ENCODE results near the gene CCNJL. TPM values are rescaled to one million over a fixed set of nuclear protein-coding genes. Genes with fewer than 3 reads are reported as not detected.

CCNJL gene
- total and polyA plus RNA-seq, 2 experiments from 2014 or later, result 8.1 to 10.8 TPM

GRCh38 chr5:160357394-160357793 is 45.0 kb upstream of the CCNJL start:
- H3K4me2 ChIP-seq, result no peak overlapping the region
- H3K27ac ChIP-seq, result peak overlapping the region; percentile 34

DNA sequence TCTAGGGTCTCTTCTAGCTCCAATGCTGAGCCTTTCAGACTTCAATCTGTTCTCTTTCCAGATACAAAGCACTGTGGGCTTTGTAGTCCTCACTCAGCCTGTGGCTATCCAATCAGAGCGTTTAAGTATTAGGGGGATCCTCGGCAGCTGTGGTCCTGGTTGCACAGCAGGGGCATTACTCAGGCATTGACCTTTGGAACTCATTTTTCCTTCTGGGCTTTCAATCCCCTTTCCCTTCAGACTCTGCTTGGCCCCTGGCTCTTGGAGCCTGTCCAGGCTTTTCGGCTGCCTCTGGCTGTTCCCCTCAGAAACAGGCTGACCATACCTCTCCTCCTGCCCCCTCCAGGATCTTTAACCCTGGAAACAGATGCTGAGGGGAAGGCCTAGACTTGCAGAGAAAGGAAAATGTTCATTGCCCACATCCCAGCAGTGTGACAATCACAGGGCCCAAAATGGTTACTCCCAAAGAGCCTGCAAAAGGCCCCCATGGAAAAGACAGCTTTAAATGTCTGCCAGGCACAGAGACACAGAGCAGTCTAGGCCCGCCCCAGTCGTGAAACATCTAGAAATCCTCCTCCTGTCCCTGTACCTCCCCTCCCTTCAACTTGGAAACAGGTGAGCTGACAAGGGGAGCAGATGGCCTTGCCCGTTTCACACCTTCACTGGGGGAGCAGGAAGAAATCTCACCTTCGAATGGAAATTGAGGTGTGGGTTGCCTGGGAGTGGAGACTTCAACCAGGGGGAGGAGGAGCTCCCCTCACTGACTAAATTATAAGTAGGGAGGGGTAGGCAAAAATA is 44.4 kb upstream of the CCNJL start:
- no peaks in the 10 kb centered on the region for H3K9me3 ChIP-seq (ENCODE audit: low read depth)
- no peaks in the 10 kb centered on the region for H3K9me2 ChIP-seq (replicated peaks; ENCODE audit: insufficient read depth)
- H3K4me3 ChIP-seq, result no peak overlapping the region
- H3K27ac ChIP-seq, result no peak overlapping the region
- TF ChIP-seq, protein P1, sequence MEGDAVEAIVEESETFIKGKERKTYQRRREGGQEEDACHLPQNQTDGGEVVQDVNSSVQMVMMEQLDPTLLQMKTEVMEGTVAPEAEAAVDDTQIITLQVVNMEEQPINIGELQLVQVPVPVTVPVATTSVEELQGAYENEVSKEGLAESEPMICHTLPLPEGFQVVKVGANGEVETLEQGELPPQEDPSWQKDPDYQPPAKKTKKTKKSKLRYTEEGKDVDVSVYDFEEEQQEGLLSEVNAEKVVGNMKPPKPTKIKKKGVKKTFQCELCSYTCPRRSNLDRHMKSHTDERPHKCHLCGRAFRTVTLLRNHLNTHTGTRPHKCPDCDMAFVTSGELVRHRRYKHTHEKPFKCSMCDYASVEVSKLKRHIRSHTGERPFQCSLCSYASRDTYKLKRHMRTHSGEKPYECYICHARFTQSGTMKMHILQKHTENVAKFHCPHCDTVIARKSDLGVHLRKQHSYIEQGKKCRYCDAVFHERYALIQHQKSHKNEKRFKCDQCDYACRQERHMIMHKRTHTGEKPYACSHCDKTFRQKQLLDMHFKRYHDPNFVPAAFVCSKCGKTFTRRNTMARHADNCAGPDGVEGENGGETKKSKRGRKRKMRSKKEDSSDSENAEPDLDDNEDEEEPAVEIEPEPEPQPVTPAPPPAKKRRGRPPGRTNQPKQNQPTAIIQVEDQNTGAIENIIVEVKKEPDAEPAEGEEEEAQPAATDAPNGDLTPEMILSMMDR (IDR thresholded peaks at IDR 0.05; ENCODE audit: poor library complexity), result no peak
- no peak for TF ChIP-seq EZH2phosphoT487 (IDR thresholded peaks at IDR 0.05; ENCODE audit: low read depth, severe bottlenecking, unreplicated experiment)
- TF ChIP-seq EZH2 (IDR thresholded peaks at IDR 0.05; ENCODE audit: borderline replicate concordance), result no peak
- no peak overlapping the region for H2AFZ ChIP-seq
- no peak for DNase-seq (ENCODE audit: low spot score)
- peaks cover 20% of the 10 kb centered on the region for H3K4me1 ChIP-seq (ENCODE audit: insufficient read depth)
- H4K20me1 ChIP-seq (ENCODE audit: insufficient read depth, poor library complexity, severe bottlenecking), result no peaks in the 10 kb centered on the region
- H3K36me3 ChIP-seq (replicated peaks; ENCODE audit: insufficient read depth, low read depth), result no peaks in the 10 kb centered on the region
- no peak overlapping the region for H3K4me2 ChIP-seq
- 65% methylated on average over 7 of the region's 7 CpGs for WGBS (ENCODE audit: low lambda C conversion rate, missing lambda C conversion rate)
- no peaks in the 10 kb centered on the region for H3K79me2 ChIP-seq
- H3K27me3 ChIP-seq, result no peaks in the 10 kb centered on the region

More at GRCh38 chr5:160357394-160357793, 45.0 kb upstream of the CCNJL start:
- no peaks in the 10 kb centered on the region for H3K36me3 ChIP-seq (replicated peaks; ENCODE audit: insufficient read depth, low read depth)
- H4K20me1 ChIP-seq (ENCODE audit: insufficient read depth, poor library complexity, severe bottlenecking), result no peaks in the 10 kb centered on the region
- no peak overlapping the region for H2AFZ ChIP-seq
- H3K4me3 ChIP-seq, result no peak overlapping the region
- no peaks in the 10 kb centered on the region for H3K27me3 ChIP-seq
- DNase-seq (ENCODE audit: low spot score), result no peak
- no peaks in the 10 kb centered on the region for H3K79me2 ChIP-seq
- no peaks in the 10 kb centered on the region for H3K9me2 ChIP-seq (replicated peaks; ENCODE audit: insufficient read depth)
- peaks cover 20% of the 10 kb centered on the region for H3K4me1 ChIP-seq (ENCODE audit: insufficient read depth)
- no peaks in the 10 kb centered on the region for H3K9me3 ChIP-seq (ENCODE audit: low read depth)
- WGBS (ENCODE audit: low lambda C conversion rate, missing lambda C conversion rate), result 86% methylated on average over 7 of the region's 7 CpGs
- TF ChIP-seq EZH2 (IDR thresholded peaks at IDR 0.05; ENCODE audit: borderline replicate concordance), result no peak
- TF ChIP-seq, protein P1 (IDR thresholded peaks at IDR 0.05; ENCODE audit: poor library complexity), result no peak
- no peak for TF ChIP-seq EZH2phosphoT487 (IDR thresholded peaks at IDR 0.05; ENCODE audit: low read depth, severe bottlenecking, unreplicated experiment)

DNA sequence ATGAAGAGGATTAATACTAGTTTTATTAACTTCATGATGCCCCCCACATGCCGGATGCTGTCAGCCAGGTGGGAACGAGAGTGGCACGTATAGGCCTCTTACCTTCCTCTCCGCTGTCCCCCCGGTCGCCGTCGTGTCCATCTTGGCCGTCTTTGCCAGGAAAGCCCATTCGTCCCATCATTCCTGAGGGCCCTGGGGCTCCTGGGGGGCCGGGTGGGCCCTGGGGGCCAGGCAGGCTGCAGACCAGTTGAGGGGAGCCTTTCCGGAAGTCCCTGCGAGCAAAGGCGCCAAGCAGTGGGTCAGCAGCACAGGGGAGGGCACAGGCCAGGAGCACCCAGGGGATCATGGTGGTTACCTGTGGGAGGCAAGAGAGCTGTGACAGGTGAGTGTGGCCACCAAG is 42.3 kb upstream of the CCNJL start:
- WGBS (ENCODE audit: low lambda C conversion rate, missing lambda C conversion rate), result 97% methylated on average over 11 of the region's 14 CpGs
- Histone ChIP-seq H3K4me3 (no peak overlapping the region), H3K4me1 (ENCODE audit: insufficient read depth) (peaks cover 14% of the 10 kb centered on the region), H3K79me2 (no peaks in the 10 kb centered on the region), H3K9me2 (replicated peaks; ENCODE audit: insufficient read depth) (no peaks in the 10 kb centered on the region), H3K4me2 (no peak overlapping the region), H3K27ac (no peak overlapping the region), H3K36me3 (replicated peaks; ENCODE audit: insufficient read depth, low read depth) (no peaks in the 10 kb centered on the region), H3K27me3 (no peaks in the 10 kb centered on the region), H3K9me3 (ENCODE audit: low read depth) (no peaks in the 10 kb centered on the region), H4K20me1 (ENCODE audit: insufficient read depth, poor library complexity, severe bottlenecking) (no peaks in the 10 kb centered on the region), H2AFZ (no peak overlapping the region)
- TF ChIP-seq, protein P1 (IDR thresholded peaks at IDR 0.05; ENCODE audit: poor library complexity), result no peak
- TF ChIP-seq EZH2phosphoT487 (IDR thresholded peaks at IDR 0.05; ENCODE audit: low read depth, severe bottlenecking, unreplicated experiment) (no peak), EZH2 (IDR thresholded peaks at IDR 0.05; ENCODE audit: borderline replicate concordance) (no peak)
- DNase-seq (ENCODE audit: low spot score), result no peak

All from hepatocyte (in vitro differentiated cells).